Stimulated activated CD4-positive, alpha-beta T cell treated with anti-CD3 and anti-CD28 coated beads, TNF-alpha, amount 100 ng/mL, for 24 hours (primary cell): Measurements from ENCODE around the gene ANXA5.
"Not testable (repeated sequence)": the region's sequence is repeated elsewhere in the genome, so short reads cannot be mapped to it uniquely, and the experiment has no call there.

Experiments used
- DNase-seq, 3 experiments: peaks; one replicate each; pipeline ENCODE4 v3.0.0-alpha.2; 2020; ENCODE audit warnings: low read depth in 3 of 3

ANXA5 gene

DNA sequence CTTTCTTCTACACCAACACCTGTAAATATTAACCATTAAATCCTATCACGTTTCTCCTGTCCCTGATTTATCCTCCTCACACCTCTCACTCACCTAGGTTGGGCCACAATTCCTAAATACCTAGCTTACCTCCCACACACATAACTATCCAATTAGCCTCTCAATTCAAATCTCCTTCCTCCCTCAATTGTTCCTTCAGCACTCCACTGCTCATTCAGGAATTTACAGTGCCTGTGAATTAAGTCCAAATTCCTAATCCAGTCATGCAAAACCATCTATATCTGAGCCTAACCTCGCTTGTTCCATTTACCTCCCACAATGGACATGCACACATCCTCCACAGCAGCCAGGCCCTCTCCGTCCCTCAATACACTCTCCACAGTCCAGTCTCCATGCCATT lies 17.5 kb downstream of the ANXA5 start:
- no peak for DNase-seq

DNA sequence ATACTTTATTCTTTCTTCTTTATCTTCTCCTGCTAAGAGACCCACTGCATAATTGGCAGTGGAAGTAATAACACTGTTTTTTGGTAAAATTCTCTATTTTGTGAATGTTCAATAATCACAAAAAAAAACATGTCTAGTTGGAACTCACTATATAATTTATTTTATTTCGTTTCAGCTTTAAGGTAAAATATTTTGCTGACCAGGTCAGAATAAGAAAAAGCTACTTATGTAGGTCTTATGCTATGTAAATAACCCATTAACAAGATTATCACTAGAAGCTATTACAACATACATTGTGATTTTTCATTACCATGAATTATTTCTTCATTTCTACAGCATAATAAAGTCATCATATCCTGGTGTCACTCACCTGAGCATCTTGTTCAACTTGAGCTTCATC lies 19.3 kb downstream of the ANXA5 start:
- DNase-seq: no peak

DNA sequence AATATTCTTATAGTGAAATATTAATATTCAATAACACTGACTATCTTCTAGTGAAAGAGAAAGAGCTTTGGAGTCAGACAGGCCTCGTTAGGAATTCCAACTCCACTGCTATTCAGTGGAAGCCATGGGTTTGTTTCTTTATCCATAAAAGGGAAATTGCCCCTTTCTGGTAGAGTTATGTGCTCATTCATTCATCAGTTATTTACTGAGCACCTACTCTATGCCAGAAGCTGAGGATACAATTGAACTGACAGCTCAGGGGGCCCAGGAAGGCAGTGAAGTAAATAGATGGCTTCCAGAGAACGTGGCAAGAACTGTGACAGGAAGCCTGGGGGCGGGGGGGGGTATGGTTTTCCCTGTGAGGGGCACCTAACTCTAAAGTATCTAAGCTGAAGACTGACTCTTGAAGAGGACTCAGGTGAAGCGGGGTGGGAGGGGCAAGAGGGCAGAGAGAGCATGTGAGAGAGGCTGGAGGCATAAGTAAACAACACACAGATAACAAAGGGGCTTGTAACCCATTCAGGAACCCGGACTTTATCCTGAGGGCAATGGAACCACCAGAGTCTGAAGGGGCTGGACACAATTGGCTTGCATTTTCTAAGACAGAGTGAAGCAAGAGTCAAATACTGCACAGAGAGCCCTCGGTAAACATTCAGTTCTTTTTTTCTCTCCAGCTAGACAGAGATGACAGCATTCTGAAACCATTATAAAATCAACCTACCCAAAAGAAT lies 20.3 kb downstream of the ANXA5 start:
- no peak for DNase-seq

DNA sequence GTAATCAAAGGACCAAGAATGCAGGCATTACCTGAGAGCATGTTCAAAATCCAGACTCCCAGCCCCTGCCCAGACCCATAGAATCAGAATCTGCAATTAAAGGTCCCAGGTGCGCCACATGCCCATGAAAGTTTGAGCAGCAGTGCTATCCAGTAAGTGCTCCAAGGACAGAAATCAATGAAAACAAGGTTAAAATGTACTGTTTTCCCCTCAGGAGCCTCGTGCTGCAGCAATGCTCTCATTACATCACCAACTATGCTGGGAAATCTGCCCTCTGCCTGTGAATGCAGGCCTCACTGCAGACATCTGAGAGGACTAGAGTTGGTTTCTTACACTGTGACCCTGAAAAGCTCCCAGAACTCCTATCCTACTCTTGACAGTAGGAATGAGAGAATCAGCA lies 21.1 kb downstream of the ANXA5 start:
- no peak for DNase-seq

DNA sequence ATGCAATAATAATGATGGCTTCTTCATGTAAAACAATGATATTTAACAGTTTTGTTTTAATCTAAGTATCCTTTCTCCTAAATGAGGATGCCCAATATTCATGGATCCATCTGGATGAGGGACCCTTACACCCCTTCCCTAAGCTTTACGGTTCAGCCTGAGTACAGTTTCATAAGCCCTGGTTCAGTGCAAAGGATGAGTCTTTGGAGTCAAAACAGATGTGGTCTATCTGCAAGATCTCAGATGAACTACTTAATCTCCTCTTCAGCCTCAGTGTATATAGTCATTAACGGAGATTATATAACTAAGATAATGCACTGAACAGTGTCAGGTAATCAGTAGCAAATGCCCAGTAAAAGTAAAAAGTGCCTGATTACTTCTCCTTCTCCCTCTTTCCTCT lies 22.1 kb downstream of the ANXA5 start:
- DNase-seq: no peak

DNA sequence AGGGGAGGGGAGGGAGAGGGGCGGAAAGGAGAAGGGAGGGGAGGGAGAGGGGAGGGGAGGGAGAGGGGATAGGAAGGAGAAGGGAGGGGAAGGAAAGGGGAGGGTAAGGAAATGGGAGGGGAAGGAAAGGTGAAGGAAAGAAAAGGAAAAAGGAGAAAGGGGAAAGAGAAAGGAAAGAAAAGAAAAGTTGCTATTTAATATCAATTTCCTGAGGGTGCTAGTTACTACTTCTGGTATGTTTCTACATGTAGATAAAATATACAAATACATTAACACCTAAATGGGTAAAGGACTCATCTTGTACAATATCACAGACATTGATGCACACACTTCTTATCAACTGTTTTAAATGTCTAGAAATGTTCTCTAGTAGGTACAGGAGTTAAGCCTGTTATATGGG lies 22.6 kb downstream of the ANXA5 start:
- no peak for DNase-seq

DNA sequence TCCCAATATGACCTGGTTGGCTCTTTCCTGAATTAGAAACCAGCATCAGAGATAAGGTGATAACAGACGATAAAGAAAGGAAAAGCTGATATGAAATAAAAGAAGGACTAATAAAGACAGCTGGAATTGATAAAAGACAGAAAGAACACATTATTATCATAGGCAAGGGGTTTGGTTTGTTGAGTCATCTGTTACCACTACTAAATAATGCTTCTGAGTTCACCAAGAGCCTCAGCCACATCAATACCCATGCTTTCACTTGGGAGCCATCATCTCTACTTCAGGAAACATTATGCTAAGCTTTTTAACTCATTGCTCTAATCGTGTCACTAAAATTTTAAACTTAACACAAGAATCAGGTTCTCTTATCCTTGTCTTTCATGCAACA lies 27.6 kb downstream of the ANXA5 start:
- DNase-seq: no peak

DNA sequence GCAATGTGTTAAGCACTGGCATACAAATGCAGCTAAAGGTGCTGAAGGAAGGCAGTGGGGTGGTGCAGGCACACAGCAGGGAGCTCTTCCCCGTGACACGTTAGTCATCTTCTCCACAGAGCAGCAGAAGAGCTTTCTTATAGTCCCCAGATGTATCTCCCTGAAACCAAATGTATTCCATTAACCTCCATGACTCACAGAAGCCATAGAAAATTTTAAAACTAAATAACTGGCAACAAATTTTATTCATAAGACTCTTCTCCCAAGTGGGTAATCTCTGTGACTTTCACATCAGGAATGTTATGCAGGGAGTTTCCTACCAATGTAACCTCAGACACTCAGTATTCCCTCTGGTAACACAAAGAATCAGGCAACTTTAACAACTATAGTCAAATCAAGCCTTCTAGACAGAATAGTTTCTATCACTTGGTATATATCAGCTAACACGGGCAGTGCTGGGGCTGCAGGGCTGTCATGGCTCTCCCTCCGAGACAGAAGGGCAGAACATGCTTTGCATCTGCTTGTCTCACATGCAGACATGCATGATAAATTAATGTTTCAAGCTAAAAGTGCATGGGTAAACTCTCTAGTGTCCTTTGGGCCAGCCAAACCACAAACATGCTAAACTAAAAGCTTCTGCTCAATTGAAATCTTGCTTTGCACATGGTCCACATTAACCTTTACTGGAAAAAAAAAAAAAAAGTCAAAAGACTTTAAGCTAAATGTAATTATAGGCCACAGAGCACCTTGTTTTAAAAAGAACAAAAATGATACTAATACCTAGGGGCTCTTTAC lies 28.2 kb downstream of the ANXA5 start:
- no peak for DNase-seq

DNA sequence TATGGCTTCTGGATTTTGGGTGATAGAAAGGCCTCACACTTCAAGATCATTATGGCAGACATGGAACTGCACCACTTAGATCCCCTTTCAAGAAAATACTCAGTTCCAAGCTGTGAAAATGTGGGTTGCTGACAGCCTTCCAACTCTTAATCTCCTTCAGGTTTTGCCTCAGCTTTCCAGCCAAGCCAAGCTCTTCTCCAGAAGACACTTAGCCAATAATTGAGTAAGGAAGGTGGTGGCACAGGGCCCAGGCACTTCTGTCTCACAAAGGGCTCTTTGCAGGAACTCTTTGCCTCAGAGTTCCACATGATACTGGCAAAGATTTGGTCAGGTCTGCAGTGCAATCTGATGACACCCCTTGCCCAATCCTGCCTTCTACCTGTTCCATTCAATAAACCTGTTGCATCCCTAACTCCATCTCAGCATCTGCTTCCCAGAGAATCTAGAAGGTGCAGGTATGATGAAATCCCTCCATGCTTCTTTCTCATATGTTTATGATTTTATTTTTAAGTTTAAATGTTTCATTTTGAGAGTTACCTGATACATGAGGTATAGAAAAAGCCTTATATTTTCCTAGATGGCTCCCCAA lies 30.6 kb downstream of the ANXA5 start:
- DNase-seq: no peak

DNA sequence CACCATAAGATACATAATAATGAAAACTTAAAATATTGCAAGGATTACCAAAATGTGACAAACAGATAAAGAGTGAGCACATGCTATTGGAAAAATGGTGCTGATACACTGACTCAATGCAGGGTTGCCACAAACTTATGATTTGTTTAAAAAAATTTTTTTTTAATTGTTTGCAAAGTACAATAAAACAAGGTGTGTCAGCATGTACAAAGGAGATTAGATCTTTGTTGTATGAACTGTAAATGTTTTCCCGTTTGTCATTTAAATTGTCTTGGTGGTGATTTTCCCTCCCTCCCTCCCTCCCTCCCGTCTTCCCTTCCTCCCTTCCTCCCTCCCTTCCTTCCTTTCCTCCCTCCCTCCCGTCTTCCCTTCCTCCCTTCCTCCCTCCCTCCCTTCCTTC lies 31.4 kb downstream of the ANXA5 start:
- DNase-seq: no peak

DNA sequence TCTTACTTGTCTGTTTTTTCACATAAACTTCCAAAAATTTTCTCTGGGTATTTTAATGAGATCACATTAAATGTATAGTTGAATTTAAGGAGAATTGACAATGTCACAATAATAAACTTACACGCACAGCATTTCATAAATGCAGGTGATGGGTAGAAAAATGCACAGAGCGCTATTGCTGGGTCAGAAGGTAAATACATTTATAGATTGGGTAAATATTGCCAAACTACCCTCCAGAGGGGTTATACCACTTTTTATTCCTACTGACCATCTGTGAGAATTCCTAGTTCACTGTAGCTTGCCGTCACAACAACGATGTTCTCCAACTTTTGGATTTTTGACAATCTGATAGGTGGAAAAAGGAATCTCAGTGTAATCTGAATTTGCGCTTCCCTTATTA lies 34.6 kb downstream of the ANXA5 start:
- DNase-seq: no peak

DNA sequence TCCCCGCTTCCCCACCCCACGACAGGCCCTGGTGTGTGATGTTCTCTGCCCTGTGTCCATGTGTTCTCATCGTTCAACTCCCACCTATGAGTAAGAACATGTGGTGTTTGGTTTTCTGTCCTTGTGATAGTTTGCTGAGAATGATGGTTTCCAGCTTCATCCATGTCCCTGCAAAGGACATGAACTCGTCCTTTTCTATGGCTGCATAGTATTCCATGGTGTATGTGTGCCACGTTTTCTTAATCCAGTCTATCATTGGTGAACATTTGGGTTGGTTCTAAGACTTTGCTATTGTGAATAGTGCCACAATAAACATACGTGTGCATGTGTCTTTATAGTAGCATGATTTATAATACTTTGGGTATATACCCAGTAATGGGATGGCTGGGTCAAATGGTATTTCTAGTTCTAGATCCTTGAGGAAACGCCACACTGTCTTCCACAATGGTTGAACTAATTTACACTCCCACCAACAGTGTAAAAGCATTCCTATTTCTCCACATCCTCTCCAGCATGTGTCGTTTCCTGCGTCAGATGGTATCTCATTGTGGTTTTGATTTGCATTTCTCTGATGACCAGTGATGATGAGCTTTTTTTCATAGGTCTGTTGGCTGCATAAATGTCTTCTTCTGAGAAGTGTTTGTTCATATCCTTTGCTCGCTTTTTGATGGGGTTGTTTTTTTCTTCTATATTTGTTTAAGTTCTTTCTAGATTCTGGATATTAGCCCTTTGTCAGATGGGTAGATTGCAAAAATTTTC lies 36.4 kb downstream of the ANXA5 start:
- DNase-seq: not testable (repeated sequence)

DNA sequence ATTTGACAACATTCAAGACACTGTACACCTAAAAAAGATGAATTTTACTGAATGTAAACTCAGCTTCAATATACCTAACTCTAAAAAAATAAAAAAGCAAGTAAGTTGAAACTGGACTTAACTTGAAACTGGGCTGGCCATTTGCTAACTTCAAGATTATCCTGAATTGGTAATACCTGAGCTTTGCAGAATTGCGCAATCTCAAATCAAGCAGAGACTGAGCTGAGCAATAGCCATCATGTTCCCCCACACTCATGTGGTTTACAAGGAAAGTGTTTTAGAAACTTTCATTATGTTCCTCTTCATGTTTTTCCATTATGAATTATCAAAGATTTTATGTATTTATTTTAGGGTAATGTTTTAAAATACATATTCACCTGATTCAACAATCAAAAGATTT lies 38.7 kb downstream of the ANXA5 start:
- no peak for DNase-seq

DNA sequence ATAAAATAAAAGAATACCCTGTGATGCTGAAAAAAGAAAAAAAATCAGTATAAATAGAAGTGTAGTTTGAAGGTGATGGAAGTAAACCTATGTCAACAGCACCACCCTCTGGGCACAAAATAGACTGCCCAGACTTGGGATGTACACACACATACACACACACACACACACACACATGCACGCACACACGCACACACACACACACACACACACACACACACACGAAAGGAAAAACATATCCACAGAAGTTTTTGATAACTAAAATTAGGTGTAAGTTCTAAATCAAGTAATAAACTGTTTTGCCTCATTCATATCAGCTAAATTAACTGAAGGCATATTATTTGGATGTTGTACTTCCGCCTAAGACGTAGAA lies 40.5 kb downstream of the ANXA5 start:
- peak in 1 of 3 experiments; percentile 9 for DNase-seq

DNA sequence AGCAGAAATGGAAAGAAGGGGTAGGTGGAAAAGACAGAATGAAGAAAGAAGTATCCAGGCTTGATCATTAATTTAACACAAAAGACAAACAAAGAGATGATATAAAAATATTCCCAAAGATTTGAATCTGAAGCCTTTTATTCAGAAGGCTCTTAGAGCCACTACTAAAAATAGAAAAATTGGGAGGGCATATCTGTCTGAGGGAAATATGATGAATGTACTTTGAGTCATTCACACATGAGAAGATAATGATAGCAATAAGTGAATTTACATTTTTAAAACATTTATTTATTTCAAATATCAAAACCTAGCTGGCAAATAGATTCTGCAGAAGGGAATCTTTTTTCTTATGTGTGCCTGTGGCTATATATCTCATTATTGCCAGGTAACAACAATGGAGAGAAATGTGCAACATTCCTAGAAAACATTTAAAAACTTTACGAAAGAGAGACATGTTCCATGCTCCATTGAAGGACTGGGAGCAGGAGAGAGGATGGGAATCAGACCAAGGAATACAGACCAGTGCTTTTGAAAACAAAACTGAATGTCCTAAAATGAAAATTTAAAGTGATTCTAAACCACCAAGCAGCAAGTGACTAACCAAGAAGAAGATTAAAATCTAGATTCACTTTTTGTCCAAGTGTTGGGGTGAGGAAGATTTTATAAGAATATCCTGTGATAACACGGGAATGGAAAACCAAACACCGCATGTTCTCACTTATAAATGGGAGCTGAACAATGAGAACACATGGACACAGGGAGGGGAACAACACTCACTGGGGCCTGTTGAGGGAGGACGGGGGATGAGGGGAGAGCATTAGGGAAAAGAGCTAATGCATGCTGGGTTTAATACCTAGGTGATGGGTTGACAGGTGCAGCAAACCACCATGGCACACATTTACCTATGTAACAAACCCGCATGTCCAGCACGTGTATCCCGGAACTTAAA lies 41.2 kb downstream of the ANXA5 start:
- no peak for DNase-seq

DNA sequence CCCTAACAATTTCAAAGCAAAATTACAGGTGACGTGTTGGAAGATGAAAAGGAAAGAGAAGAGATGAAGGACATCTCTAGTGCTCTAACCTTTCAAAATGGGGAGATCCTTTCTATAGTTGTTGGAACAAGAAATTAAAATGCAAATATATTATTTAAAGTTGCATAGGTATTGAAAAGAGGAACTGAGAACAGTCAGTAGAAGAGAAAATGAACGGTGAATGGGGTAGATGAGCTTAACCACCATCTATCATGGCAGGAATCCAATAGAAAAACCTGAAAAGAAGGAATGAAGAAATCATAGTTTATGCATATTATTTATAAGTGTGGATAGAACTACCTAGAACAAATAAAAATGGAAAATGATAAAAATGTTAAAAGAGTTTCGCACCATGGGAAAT lies 42.0 kb downstream of the ANXA5 start:
- no peak for DNase-seq

DNA sequence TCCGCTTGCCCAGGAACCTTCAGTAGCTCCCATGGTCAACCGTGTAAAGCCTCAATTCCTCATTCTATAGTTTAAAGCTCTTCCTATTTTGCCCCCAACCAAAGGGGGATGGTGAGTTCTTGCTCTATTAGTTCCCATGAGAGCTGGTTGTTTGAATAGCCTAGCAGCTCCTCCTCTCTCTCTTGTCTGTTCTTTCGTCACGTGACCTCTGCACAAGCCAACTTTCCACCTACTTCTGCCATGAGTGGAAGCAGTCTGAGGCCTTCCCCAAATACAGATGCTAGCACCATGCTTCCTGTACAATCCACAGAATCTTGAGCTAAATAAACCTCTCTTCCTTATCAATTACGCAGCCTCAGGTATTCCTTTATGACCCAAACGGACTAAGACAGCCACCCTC lies 42.8 kb downstream of the ANXA5 start:
- DNase-seq: no peak

DNA sequence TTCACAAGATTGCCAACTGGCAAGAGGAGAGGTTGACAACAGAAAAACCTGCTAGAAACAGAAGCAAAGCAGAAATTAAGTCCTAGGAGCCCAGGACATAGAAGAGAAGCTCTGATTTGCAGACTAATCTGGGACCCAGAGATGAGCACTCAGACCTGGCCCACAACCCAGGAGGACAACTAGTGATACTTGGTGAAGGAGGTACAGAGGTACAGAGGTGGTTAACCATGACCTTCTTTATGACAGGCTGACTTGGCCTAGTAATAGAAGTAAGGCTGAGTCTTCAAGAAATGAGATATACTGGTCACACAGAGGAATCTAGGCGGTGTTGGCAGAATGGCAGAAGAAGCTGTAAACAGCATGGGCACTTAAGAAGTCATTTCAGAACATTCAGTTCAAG lies 43.6 kb downstream of the ANXA5 start:
- no peak for DNase-seq

DNA sequence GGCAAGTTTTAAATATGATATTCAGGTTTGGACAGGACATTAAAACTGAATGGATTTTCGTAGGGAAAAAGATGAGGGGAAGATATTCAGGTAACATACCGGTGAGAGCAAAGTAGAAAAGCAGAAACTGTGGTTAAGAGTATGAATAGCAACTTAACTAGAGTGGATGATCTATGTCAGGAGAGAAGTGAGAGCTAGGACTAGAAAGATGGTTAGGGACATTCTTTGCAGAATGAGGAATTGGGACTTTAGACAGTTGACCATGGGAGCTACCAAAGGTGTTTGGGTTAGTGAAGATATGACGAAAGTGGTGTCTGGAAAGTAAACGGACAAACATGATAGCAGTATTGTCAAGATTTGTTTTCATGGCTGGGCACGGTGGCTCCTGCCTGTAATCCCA lies 45.2 kb downstream of the ANXA5 start:
- no peak for DNase-seq

DNA sequence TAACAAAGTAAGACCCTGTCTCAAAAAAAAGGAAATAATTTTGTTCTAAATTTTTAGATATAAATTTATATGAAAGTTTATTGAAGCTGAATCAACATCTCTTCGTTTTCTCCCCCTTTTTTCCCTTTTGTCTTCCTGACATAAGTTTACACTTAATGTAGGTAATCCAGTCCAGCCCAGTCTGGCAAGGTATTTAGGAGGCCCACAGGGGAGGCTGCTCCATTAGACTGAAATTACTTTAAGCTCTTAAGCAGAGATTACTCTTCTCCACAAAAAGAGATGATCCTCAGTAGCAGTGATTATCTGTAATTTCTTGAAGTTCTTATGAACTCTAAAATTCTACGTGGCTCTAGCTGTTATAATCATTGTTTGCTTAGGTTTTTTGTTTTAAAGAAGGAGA lies 46.0 kb downstream of the ANXA5 start:
- no peak for DNase-seq

DNA sequence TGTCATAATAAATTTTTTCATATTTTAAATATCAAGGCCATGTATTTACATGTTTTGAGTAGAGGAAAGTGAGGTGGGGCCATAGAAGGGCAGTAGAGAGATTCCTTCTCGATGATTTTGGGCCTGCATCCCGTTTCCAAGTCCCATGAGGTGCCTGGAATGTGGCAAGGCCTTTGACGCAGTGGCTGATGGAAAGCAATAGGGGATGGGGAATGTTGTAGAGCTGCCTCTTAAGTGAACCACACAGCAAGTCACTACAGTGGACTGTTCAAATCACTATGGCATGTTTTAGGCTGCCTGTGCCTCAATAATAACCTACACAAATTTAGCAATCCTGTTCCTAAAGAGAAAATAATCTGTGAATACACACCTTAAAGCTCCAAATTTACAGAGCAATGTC lies 48.3 kb downstream of the ANXA5 start:
- DNase-seq: no peak
